Urinary bladder (tissue), 4 donors: Measurements from ENCODE around the gene F12. TPM values are rescaled to one million over a fixed set of nuclear protein-coding genes. Genes with fewer than 3 reads are reported as not detected.

Experiments
- DNase-seq: peaks from one replicate; pipeline ENCODE4 v3.0.0-alpha.2; 2015; ENCODE audit errors: extremely low spot score
- H3K27ac ChIP-seq: one replicate; pipeline ENCODE4 v1.5.1; 2013; ENCODE audit warnings: low read depth, mild to moderate bottlenecking, moderate library complexity
- H3K36me3 ChIP-seq: one replicate; pipeline ENCODE4 v1.6.1; 2013; ENCODE audit warnings: mild to moderate bottlenecking, moderate library complexity; ENCODE audit not compliant: insufficient read depth
- H3K4me1 ChIP-seq: one replicate; pipeline ENCODE4 v1.6.1; 2013; ENCODE audit warnings: mild to moderate bottlenecking, moderate library complexity; ENCODE audit not compliant: insufficient read depth
- H3K4me3 ChIP-seq: one replicate; pipeline ENCODE4 v1.5.1; 2013; ENCODE audit warnings: low read depth, low read length
- WGBS: extraction: QIAGEN DNeasy Blood & Tissue Kit; methylation state at CpG from one replicate; pipeline ENCODE4 v1.1.7; 2013; 5-methylcytosine and 5-hydroxymethylcytosine counted together
- polyA plus RNA-seq: library from polyadenylated mRNA; stranded (reverse); fragments of 200-250 nt; gene quantifications from one replicate; pipeline ENCODE4 v1.2.3, GENCODE V29; 2013
- total RNA-seq: library from RNA; depleted of rRNA; stranded (reverse); fragments of >200 nt; gene quantifications from one replicate; pipeline ENCODE4 v1.2.3, GENCODE V29; 2014
- donor health status: healthy with polysubstance abuse.
- donor health status: healthy.

F12 gene
- total and polyA plus RNA-seq, 2 donors = 1.1 TPM; not detected in 1

- Histone ChIP-seq H3K4me3 (no peak overlapping the region), H3K36me3 (no peaks in the 10 kb centered on the region), H3K27ac (no peak overlapping the region), H3K4me1 (no peaks in the 10 kb centered on the region)
- WGBS = 6% methylated on average over 49 of the region's 49 CpGs
- no peak for DNase-seq
These were observed 6.9 kb downstream of the F12 start for GRCh38 chr5:177402271-177403043.

- Histone ChIP-seq H3K36me3 (no peaks in the 10 kb centered on the region), H3K4me3 (no peak within 1 kb of the TSS), H3K27ac (no peak within 1 kb of the TSS), H3K4me1 (no peaks in the 10 kb centered on the region)
- 11% methylated on average over 92 of the region's 92 CpGs for WGBS
- no peak for DNase-seq
These were observed 9.1 kb downstream of the F12 start, which contains the start of gene PFN3 for GRCh38 chr5:177399997-177400868. Gene PFN3, minus strand, starts transcription at chr5:177400661. Its CDS starts 85 bp downstream, at chr5:177400576.

GRCh38 chr5:177397875-177398390 is 11.4 kb downstream of the F12 start:
- Histone ChIP-seq H3K4me3 (no peak overlapping the region), H3K4me1 (no peaks in the 10 kb centered on the region), H3K36me3 (no peaks in the 10 kb centered on the region), H3K27ac (no peak overlapping the region)
- 87% methylated on average over 16 of the region's 16 CpGs for WGBS
- no peak for DNase-seq

GRCh38 chr5:177396807-177397206 is 12.6 kb downstream of the F12 start:
- Histone ChIP-seq H3K27ac (no peak overlapping the region), H3K4me1 (no peaks in the 10 kb centered on the region), H3K4me3 (no peak overlapping the region), H3K36me3 (no peaks in the 10 kb centered on the region)
- DNase-seq = no peak
- 88% methylated on average over 10 of the region's 10 CpGs for WGBS

- Histone ChIP-seq H3K27ac (no peak overlapping the region), H3K4me3 (no peak overlapping the region), H3K36me3 (no peaks in the 10 kb centered on the region), H3K4me1 (no peaks in the 10 kb centered on the region)
- 39% methylated on average over 8 of the region's 8 CpGs for WGBS
- no peak for DNase-seq
These were observed 13.3 kb downstream of the F12 start for GRCh38 chr5:177396078-177396477.

GRCh38 chr5:177393990-177394389 is 15.4 kb downstream of the F12 start:
- no peak for DNase-seq
- no peak overlapping the region for H3K27ac ChIP-seq
- no peaks in the 10 kb centered on the region for H3K4me1 ChIP-seq
- WGBS = 83% methylated on average over 5 of the region's 5 CpGs
- no peaks in the 10 kb centered on the region for H3K36me3 ChIP-seq
- no peak overlapping the region for H3K4me3 ChIP-seq

GRCh38 chr5:177393206-177393765 is 16.1 kb downstream of the F12 start:
- Histone ChIP-seq H3K27ac (no peak overlapping the region), H3K36me3 (no peaks in the 10 kb centered on the region), H3K4me1 (no peaks in the 10 kb centered on the region), H3K4me3 (no peak overlapping the region)
- DNase-seq = no peak
- 58% methylated on average over 1 of the region's 1 CpG for WGBS

GRCh38 chr5:177392765-177393164 is 16.6 kb downstream of the F12 start:
- no peak overlapping the region for H3K4me3 ChIP-seq
- H3K27ac ChIP-seq = no peak overlapping the region
- no peaks in the 10 kb centered on the region for H3K4me1 ChIP-seq
- no peak for DNase-seq
- no peaks in the 10 kb centered on the region for H3K36me3 ChIP-seq
- 86% methylated on average over 5 of the region's 5 CpGs for WGBS

- peak; percentile 84 for DNase-seq
- WGBS = 26% methylated on average over 13 of the region's 13 CpGs
- Histone ChIP-seq H3K4me3 (no peak overlapping the region), H3K36me3 (no peaks in the 10 kb centered on the region), H3K4me1 (no peaks in the 10 kb centered on the region), H3K27ac (no peak overlapping the region)
These were observed 18.7 kb downstream of the F12 start for GRCh38 chr5:177390363-177391300.

- WGBS = 25% methylated on average over 21 of the region's 21 CpGs
- Histone ChIP-seq H3K4me1 (no peaks in the 10 kb centered on the region), H3K27ac (no peak overlapping the region), H3K4me3 (no peak overlapping the region), H3K36me3 (no peaks in the 10 kb centered on the region)
- DNase-seq = peak; percentile 86
These were observed 19.9 kb downstream of the F12 start for GRCh38 chr5:177389241-177390169.

- Histone ChIP-seq H3K4me1 (no peaks in the 10 kb centered on the region), H3K4me3 (no peak overlapping the region), H3K36me3 (no peaks in the 10 kb centered on the region), H3K27ac (no peak overlapping the region)
- 85% methylated on average over 10 of the region's 10 CpGs for WGBS
- no peak for DNase-seq
These were observed 20.8 kb downstream of the F12 start for GRCh38 chr5:177388521-177389052.

- no peak overlapping the region for H3K27ac ChIP-seq
- H3K36me3 ChIP-seq = no peaks in the 10 kb centered on the region
- no peaks in the 10 kb centered on the region for H3K4me1 ChIP-seq
- DNase-seq = no peak
- 88% methylated on average over 14 of the region's 14 CpGs for WGBS
- no peak overlapping the region for H3K4me3 ChIP-seq
These were observed 22.0 kb downstream of the F12 start for GRCh38 chr5:177387405-177387804.
